ENCODE results near the gene EVI2A.

The EVI2A gene

DNA sequence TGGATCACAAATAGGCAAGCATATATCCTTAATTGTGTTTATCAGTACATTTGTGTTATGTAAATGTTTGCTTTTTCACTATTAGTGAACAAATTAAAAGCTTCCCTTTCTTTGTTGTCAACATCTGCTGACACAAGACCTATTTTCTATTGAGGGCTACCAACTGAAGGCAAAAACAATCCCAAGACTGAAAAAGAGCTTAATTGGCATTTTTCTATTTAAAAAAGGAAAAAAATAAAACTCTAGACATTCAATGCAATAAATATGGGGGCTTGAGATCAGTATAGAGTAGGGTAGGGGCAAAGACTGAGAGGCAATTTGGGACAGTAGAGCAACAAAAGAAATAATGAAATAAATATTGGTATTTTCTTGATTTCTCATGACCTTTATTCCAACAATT lies 48.6 kb downstream of the EVI2A start:
- DNase-seq, result no peak

- no peak for DNase-seq
Measured at GRCh38 chr17:31272236-31272635, 49.2 kb downstream of the EVI2A start.

DNA sequence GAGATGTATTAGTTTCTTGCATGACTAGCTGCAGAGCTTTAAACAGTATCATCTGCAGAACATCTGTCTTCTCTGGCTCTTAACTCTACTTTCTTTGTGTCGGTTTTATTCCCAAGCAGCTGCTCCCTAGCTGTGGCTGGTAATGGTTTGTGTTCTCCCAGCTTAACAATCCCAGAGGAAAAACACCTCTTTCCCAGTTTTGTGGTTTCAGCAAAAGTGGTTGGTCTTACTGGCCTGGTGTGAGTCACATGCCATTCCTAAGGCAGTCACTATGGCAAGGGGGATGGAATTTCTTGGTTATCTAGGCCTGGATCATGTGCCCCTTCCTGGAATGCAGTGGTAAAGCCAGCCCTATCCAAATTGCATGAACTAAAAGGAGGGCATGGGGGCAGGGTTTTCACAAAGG lies 51.8 kb downstream of the EVI2A start:
- peak; percentile 99 for DNase-seq

GRCh38 chr17:31269036-31269577 lies 52.3 kb downstream of the EVI2A start:
- DNase-seq, result no peak

Measured in fibroblast of skin of abdomen (primary cell).